ENCODE data around the gene CHD2.

- TF ChIP-seq GABPA (IDR thresholded peaks at IDR 0.05 in 1 of 2, conservative IDR thresholded peaks at IDR 0.05 in 1 of 2) (no peak), CTCF (IDR thresholded peaks at IDR 0.05; ENCODE audit: low read depth, low read length, missing input control) (no peak), SP1 (IDR thresholded peaks at IDR 0.05) (no peak), TAF1 (conservative IDR thresholded peaks at IDR 0.05) (no peak), EGR1 (IDR thresholded peaks at IDR 0.05; ENCODE audit: low read depth in 2 of 2) (no peak)
Measured at GRCh38 chr15:92881211-92881754, 18.8 kb upstream of the CHD2 start.
